ENCODE data around the gene KRT76. TPM values are rescaled to one million over a fixed set of nuclear protein-coding genes. Genes with fewer than 3 reads are reported as not detected.

KRT76 gene
- total RNA-seq, 1 experiment from 2014 or later: not detected

- DNase-seq: no peak
- H3K4me1 ChIP-seq (ENCODE audit: insufficient read depth, low read length): no peaks in the 10 kb centered on the region; the same call in 1 of the 2 replicates
- no peaks in the 10 kb centered on the region for H3K9me2 ChIP-seq (replicated peaks; ENCODE audit: low read length)
- H3K9ac ChIP-seq (ENCODE audit: low read length): no peak overlapping the region
- ChIA-PET POLR2A (ENCODE audit: unreplicated experiment) (no interaction called here), CTCF (no interaction called here)
- H3K79me2 ChIP-seq (ENCODE audit: low read length): no peaks in the 10 kb centered on the region
- H4K20me1 ChIP-seq (ENCODE audit: low read length): no peaks in the 10 kb centered on the region
- no peak for TF ChIP-seq EZH2phosphoT487 (IDR thresholded peaks at IDR 0.05; ENCODE audit: borderline replicate concordance, low read length)
- no peak for TF ChIP-seq CTCF (conservative IDR thresholded peaks at IDR 0.05; ENCODE audit: low read depth, low read length)
- no peak for TF ChIP-seq EZH2 (IDR thresholded peaks at IDR 0.05; ENCODE audit: low read length, unreplicated experiment)
- intact Hi-C loops (cut with micrococcal nuclease): no loop called here
- no peaks in the 10 kb centered on the region for H3K27me3 ChIP-seq (ENCODE audit: low read length)
- ATAC-seq: no peak
- H3K4me2 ChIP-seq (ENCODE audit: low read length): no peak overlapping the region
- no peak overlapping the region for H3K27ac ChIP-seq (ENCODE audit: low read length)
- H2AFZ ChIP-seq (ENCODE audit: low read length): no peak overlapping the region
- H3K9me3 ChIP-seq (ENCODE audit: low read length): peaks cover 5% of the 10 kb centered on the region; the same call in 1 of the 2 replicates
- BruUV-seq (replicated peaks): no TSS peak
- no peaks in the 10 kb centered on the region for H3F3A ChIP-seq (ENCODE audit: low read length, unreplicated experiment)
- H3K36me3 ChIP-seq (ENCODE audit: low read depth, low read length): no peaks in the 10 kb centered on the region
- H3K4me3 ChIP-seq (ENCODE audit: low read length): no peak overlapping the region
Measured at GRCh38 chr12:52766351-52767019, 10.7 kb downstream of the KRT76 start.

GRCh38 chr12:52765702-52766101 lies 11.4 kb downstream of the KRT76 start:
- Histone ChIP-seq H4K20me1 (ENCODE audit: low read length) (no peaks in the 10 kb centered on the region), H3K4me2 (ENCODE audit: low read length) (no peak overlapping the region), H3K9ac (ENCODE audit: low read length) (no peak overlapping the region), H3K4me3 (ENCODE audit: low read length) (no peak overlapping the region), H2AFZ (ENCODE audit: low read length) (no peak overlapping the region), H3K27me3 (ENCODE audit: low read length) (no peaks in the 10 kb centered on the region), H3K4me1 (ENCODE audit: insufficient read depth, low read length) (no peaks in the 10 kb centered on the region; the same call in 1 of the 2 replicates), H3K27ac (ENCODE audit: low read length) (no peak overlapping the region), H3K79me2 (ENCODE audit: low read length) (no peaks in the 10 kb centered on the region), H3K9me3 (ENCODE audit: low read length) (peaks cover 6% of the 10 kb centered on the region), H3K36me3 (ENCODE audit: low read depth, low read length) (no peaks in the 10 kb centered on the region), H3K9me2 (replicated peaks; ENCODE audit: low read length) (no peaks in the 10 kb centered on the region), H3F3A (ENCODE audit: low read length, unreplicated experiment) (no peaks in the 10 kb centered on the region)
- DNase-seq (no peak), ATAC-seq (no peak)
- BruUV-seq (replicated peaks): no TSS peak
- CTCF ChIA-PET: no interaction called here
- POLR2A ChIA-PET (ENCODE audit: unreplicated experiment): no interaction called here
- no peak for TF ChIP-seq EZH2 (IDR thresholded peaks at IDR 0.05; ENCODE audit: low read length, unreplicated experiment)
- TF ChIP-seq EZH2phosphoT487 (IDR thresholded peaks at IDR 0.05; ENCODE audit: borderline replicate concordance, low read length): no peak
- TF ChIP-seq CTCF (conservative IDR thresholded peaks at IDR 0.05; ENCODE audit: low read depth, low read length): no peak
- intact Hi-C loops (cut with micrococcal nuclease): no loop called here

- ChIA-PET CTCF (no interaction called here), POLR2A (ENCODE audit: unreplicated experiment) (no interaction called here)
- no peaks in the 10 kb centered on the region for H3K9me2 ChIP-seq (replicated peaks; ENCODE audit: low read length)
- peaks cover 11% of the 10 kb centered on the region for H3K9me3 ChIP-seq (ENCODE audit: low read length)
- H2AFZ ChIP-seq (ENCODE audit: low read length): no peak overlapping the region
- no peak overlapping the region for H3K4me2 ChIP-seq (ENCODE audit: low read length)
- H4K20me1 ChIP-seq (ENCODE audit: low read length): no peaks in the 10 kb centered on the region
- H3K9ac ChIP-seq (ENCODE audit: low read length): no peak overlapping the region
- no peaks in the 10 kb centered on the region for H3K27me3 ChIP-seq (ENCODE audit: low read length)
- no peaks in the 10 kb centered on the region for H3K36me3 ChIP-seq (ENCODE audit: low read depth, low read length)
- H3F3A ChIP-seq (ENCODE audit: low read length, unreplicated experiment): no peaks in the 10 kb centered on the region
- ATAC-seq (no peak), DNase-seq (no peak)
- H3K4me1 ChIP-seq (ENCODE audit: insufficient read depth, low read length): no peaks in the 10 kb centered on the region
- H3K4me3 ChIP-seq (ENCODE audit: low read length): no peak overlapping the region
- no peak for TF ChIP-seq EZH2 (IDR thresholded peaks at IDR 0.05; ENCODE audit: low read length, unreplicated experiment)
- no peak for TF ChIP-seq EZH2phosphoT487 (IDR thresholded peaks at IDR 0.05; ENCODE audit: borderline replicate concordance, low read length)
- TF ChIP-seq CTCF (conservative IDR thresholded peaks at IDR 0.05; ENCODE audit: low read depth, low read length): no peak
- H3K27ac ChIP-seq (ENCODE audit: low read length): no peak overlapping the region
- no TSS peak for BruUV-seq (replicated peaks)
- intact Hi-C loops (cut with micrococcal nuclease): no loop called here
- H3K79me2 ChIP-seq (ENCODE audit: low read length): no peaks in the 10 kb centered on the region
Measured at GRCh38 chr12:52763991-52764390, 13.2 kb downstream of the KRT76 start.

All from PC-3 (cell line).